ENCODE data around the gene CRB1. TPM values are rescaled to one million over a fixed set of nuclear protein-coding genes. Genes with fewer than 3 reads are reported as not detected.

CRB1 gene
- total RNA-seq, 2 donors from 2014 or later, result not detected

- H3K9me3 Mint-ChIP-seq, result peaks cover 2% of the 10 kb centered on the region
- WGBS, 2 experiments (ENCODE audit: insufficient coverage in 1 of 2, insufficient read length in 1 of 2), result 98 to 100% methylated on average over 2 of the region's 2 CpGs
- H3K27me3 ChIP-seq (ENCODE audit: control insufficient read depth, insufficient read depth, low read length, poor library complexity, severe bottlenecking), result no peaks in the 10 kb centered on the region
- peaks cover 9% of the 10 kb centered on the region for H3K4me1 Mint-ChIP-seq
- DNase-seq, result no peak
- no peak overlapping the region for H3K4me3 ChIP-seq (ENCODE audit: low read length)
- H3K27me3 Mint-ChIP-seq (ENCODE audit: insufficient read depth), result no peaks in the 10 kb centered on the region
- no peak overlapping the region for H3K27ac ChIP-seq (ENCODE audit: low read depth, low read length)
- no peaks in the 10 kb centered on the region for H3K36me3 Mint-ChIP-seq (ENCODE audit: low read depth)
- no peaks in the 10 kb centered on the region for H3K9me3 ChIP-seq (ENCODE audit: control insufficient read depth, low read length)
- H3K4me3 Mint-ChIP-seq, result no peak overlapping the region
- H3K4me1 ChIP-seq (ENCODE audit: control insufficient read depth, insufficient read depth, low read length), result peaks cover 4% of the 10 kb centered on the region
- no peak overlapping the region for H3K27ac Mint-ChIP-seq
- TF ChIP-seq CTCF (conservative IDR thresholded peaks at IDR 0.05), result no peak
- H3K36me3 ChIP-seq (ENCODE audit: control insufficient read depth, insufficient read depth, low read length), result no peaks in the 10 kb centered on the region
- no peak overlapping the region for H3K9ac ChIP-seq (ENCODE audit: extremely low read depth, low read length, poor library complexity, severe bottlenecking)
Observed at GRCh38 chr1:197222780-197223179, 45.3 kb upstream of the CRB1 start.

GRCh38 chr1:197224160-197224559 is 43.9 kb upstream of the CRB1 start:
- Histone ChIP-seq H3K4me3 (ENCODE audit: low read length) (no peak overlapping the region), H3K27ac (ENCODE audit: low read depth, low read length) (no peak overlapping the region), H3K27me3 (ENCODE audit: control insufficient read depth, insufficient read depth, low read length, poor library complexity, severe bottlenecking) (no peaks in the 10 kb centered on the region), H3K9me3 (ENCODE audit: control insufficient read depth, low read length) (no peaks in the 10 kb centered on the region), H3K36me3 (ENCODE audit: control insufficient read depth, insufficient read depth, low read length) (no peaks in the 10 kb centered on the region), H3K9ac (ENCODE audit: extremely low read depth, low read length, poor library complexity, severe bottlenecking) (no peak overlapping the region), H3K4me1 (ENCODE audit: control insufficient read depth, insufficient read depth, low read length) (peaks cover 4% of the 10 kb centered on the region)
- Mint-ChIP-seq H3K4me3 (no peak overlapping the region), H3K9me3 (peaks cover 5% of the 10 kb centered on the region), H3K27ac (no peak overlapping the region), H3K27me3 (ENCODE audit: insufficient read depth) (no peaks in the 10 kb centered on the region), H3K36me3 (ENCODE audit: low read depth) (no peaks in the 10 kb centered on the region), H3K4me1 (peaks cover 9% of the 10 kb centered on the region)
- TF ChIP-seq CTCF (conservative IDR thresholded peaks at IDR 0.05), result peak; percentile 33
- no peak for DNase-seq
- WGBS, 2 experiments (ENCODE audit: insufficient coverage in 1 of 2, insufficient read length in 1 of 2), result 100% methylated on average over 1 of the region's 1 CpG; no CpG with 5 or more reads in 1 of the 2 experiments

- H3K4me1 ChIP-seq (ENCODE audit: control insufficient read depth, insufficient read depth, low read length), result peaks cover 4% of the 10 kb centered on the region
- no peaks in the 10 kb centered on the region for H3K36me3 ChIP-seq (ENCODE audit: control insufficient read depth, insufficient read depth, low read length)
- H3K36me3 Mint-ChIP-seq (ENCODE audit: low read depth), result no peaks in the 10 kb centered on the region
- TF ChIP-seq CTCF (conservative IDR thresholded peaks at IDR 0.05), result no peak
- no peak for DNase-seq
- H3K4me3 Mint-ChIP-seq, result no peak overlapping the region
- WGBS, 2 experiments (ENCODE audit: insufficient coverage in 1 of 2, insufficient read length in 1 of 2), result 83 to 90% methylated on average over 1 to 5 of the region's 5 CpGs
- no peak overlapping the region for H3K4me3 ChIP-seq (ENCODE audit: low read length)
- no peak overlapping the region for H3K9ac ChIP-seq (ENCODE audit: extremely low read depth, low read length, poor library complexity, severe bottlenecking)
- H3K27me3 ChIP-seq (ENCODE audit: control insufficient read depth, insufficient read depth, low read length, poor library complexity, severe bottlenecking), result no peaks in the 10 kb centered on the region
- peaks cover 5% of the 10 kb centered on the region for H3K9me3 Mint-ChIP-seq
- H3K4me1 Mint-ChIP-seq, result peaks cover 9% of the 10 kb centered on the region
- no peaks in the 10 kb centered on the region for H3K27me3 Mint-ChIP-seq (ENCODE audit: insufficient read depth)
- no peak overlapping the region for H3K27ac Mint-ChIP-seq
- H3K9me3 ChIP-seq (ENCODE audit: control insufficient read depth, low read length), result no peaks in the 10 kb centered on the region
- no peak overlapping the region for H3K27ac ChIP-seq (ENCODE audit: low read depth, low read length)
Observed at GRCh38 chr1:197225611-197226010, 42.4 kb upstream of the CRB1 start.
